ENCODE results near the gene FRMD4A.

Gene FRMD4A

GRCh38 chr10:14017467-14017866, 313.3 kb downstream of the FRMD4A start:
- Histone ChIP-seq H3K4me1 (ENCODE audit: insufficient read depth, poor library complexity, severe bottlenecking) (no peaks in the 10 kb centered on the region), H3K36me3 (ENCODE audit: low read depth) (no peaks in the 10 kb centered on the region), H3K9me3 (ENCODE audit: severe bottlenecking) (peaks cover 4% of the 10 kb centered on the region), H3K4me3 (ENCODE audit: severe bottlenecking) (no peak overlapping the region), H3K27ac (ENCODE audit: poor library complexity, severe bottlenecking) (no peak overlapping the region), H3K27me3 (ENCODE audit: insufficient read depth, poor library complexity, severe bottlenecking) (no peaks in the 10 kb centered on the region)
- no peak for TF ChIP-seq CTCF (IDR thresholded peaks at IDR 0.05; ENCODE audit: poor library complexity, severe bottlenecking)
- DNase-seq (ENCODE audit: low spot score) = no peak
- no peak for ATAC-seq (ENCODE audit: low read depth)

- DNase-seq (ENCODE audit: low spot score) = no peak
- H3K4me1 ChIP-seq (ENCODE audit: insufficient read depth, poor library complexity, severe bottlenecking) = no peaks in the 10 kb centered on the region
- H3K27ac ChIP-seq (ENCODE audit: poor library complexity, severe bottlenecking) = no peak overlapping the region
- TF ChIP-seq CTCF (IDR thresholded peaks at IDR 0.05; ENCODE audit: poor library complexity, severe bottlenecking) = no peak
- H3K9me3 ChIP-seq (ENCODE audit: severe bottlenecking) = peaks cover 4% of the 10 kb centered on the region
- H3K27me3 ChIP-seq (ENCODE audit: insufficient read depth, poor library complexity, severe bottlenecking) = no peaks in the 10 kb centered on the region
- no peaks in the 10 kb centered on the region for H3K36me3 ChIP-seq (ENCODE audit: low read depth)
- no peak overlapping the region for H3K4me3 ChIP-seq (ENCODE audit: severe bottlenecking)
- ATAC-seq (ENCODE audit: low read depth) = no peak
These were observed 313.8 kb downstream of the FRMD4A start for GRCh38 chr10:14016931-14017333.

- Histone ChIP-seq H3K27ac (ENCODE audit: poor library complexity, severe bottlenecking) (no peak overlapping the region), H3K4me3 (ENCODE audit: severe bottlenecking) (no peak overlapping the region), H3K36me3 (ENCODE audit: low read depth) (no peaks in the 10 kb centered on the region), H3K4me1 (ENCODE audit: insufficient read depth, poor library complexity, severe bottlenecking) (no peaks in the 10 kb centered on the region), H3K27me3 (ENCODE audit: insufficient read depth, poor library complexity, severe bottlenecking) (no peaks in the 10 kb centered on the region), H3K9me3 (ENCODE audit: severe bottlenecking) (peaks cover 4% of the 10 kb centered on the region)
- DNase-seq (ENCODE audit: low spot score) (no peak), ATAC-seq (ENCODE audit: low read depth) (no peak)
- TF ChIP-seq CTCF (IDR thresholded peaks at IDR 0.05; ENCODE audit: poor library complexity, severe bottlenecking) = no peak
These were observed 314.6 kb downstream of the FRMD4A start for GRCh38 chr10:14016011-14016536.

GRCh38 chr10:14014423-14014822, 316.3 kb downstream of the FRMD4A start:
- TF ChIP-seq CTCF (IDR thresholded peaks at IDR 0.05; ENCODE audit: poor library complexity, severe bottlenecking) = no peak

GRCh38 chr10:14010769-14011574, 319.8 kb downstream of the FRMD4A start:
- TF ChIP-seq CTCF (IDR thresholded peaks at IDR 0.05; ENCODE audit: poor library complexity, severe bottlenecking) = no peak

More at GRCh38 chr10:14014423-14014822, 316.3 kb downstream of the FRMD4A start:
- ATAC-seq (ENCODE audit: low read depth) (no peak), DNase-seq (ENCODE audit: low spot score) (no peak)
- Histone ChIP-seq H3K9me3 (ENCODE audit: severe bottlenecking) (peaks cover 4% of the 10 kb centered on the region), H3K27me3 (ENCODE audit: insufficient read depth, poor library complexity, severe bottlenecking) (no peaks in the 10 kb centered on the region), H3K27ac (ENCODE audit: poor library complexity, severe bottlenecking) (no peak overlapping the region), H3K36me3 (ENCODE audit: low read depth) (no peaks in the 10 kb centered on the region), H3K4me3 (ENCODE audit: severe bottlenecking) (no peak overlapping the region), H3K4me1 (ENCODE audit: insufficient read depth, poor library complexity, severe bottlenecking) (no peaks in the 10 kb centered on the region)

More at GRCh38 chr10:14010769-14011574, 319.8 kb downstream of the FRMD4A start:
- H3K4me3 ChIP-seq (ENCODE audit: severe bottlenecking) = no peak overlapping the region
- no peaks in the 10 kb centered on the region for H3K9me3 ChIP-seq (ENCODE audit: severe bottlenecking)
- no peaks in the 10 kb centered on the region for H3K36me3 ChIP-seq (ENCODE audit: low read depth)
- DNase-seq (ENCODE audit: low spot score) (no peak), ATAC-seq (ENCODE audit: low read depth) (no peak)
- H3K4me1 ChIP-seq (ENCODE audit: insufficient read depth, poor library complexity, severe bottlenecking) = no peaks in the 10 kb centered on the region
- no peaks in the 10 kb centered on the region for H3K27me3 ChIP-seq (ENCODE audit: insufficient read depth, poor library complexity, severe bottlenecking)
- no peak overlapping the region for H3K27ac ChIP-seq (ENCODE audit: poor library complexity, severe bottlenecking)
